ENCODE data around the gene USP34.

GRCh38 chr2:61367177-61367576 lies 103.7 kb downstream of the USP34 start:
- TF ChIP-seq POLR2A (IDR thresholded peaks at IDR 0.05; ENCODE audit: extremely low read depth, insufficient read length) (no peak), CTCF (IDR thresholded peaks at IDR 0.05; ENCODE audit: low read depth, low read length) (no peak)

All from NB4 (cell line).